ENCODE results near the gene AK8. TPM values are rescaled to one million over a fixed set of nuclear protein-coding genes. Genes with fewer than 3 reads are reported as not detected.

Gene AK8
- total RNA-seq, 2 experiments from 2014 or later: 0.21 TPM; not detected in 1

DNA sequence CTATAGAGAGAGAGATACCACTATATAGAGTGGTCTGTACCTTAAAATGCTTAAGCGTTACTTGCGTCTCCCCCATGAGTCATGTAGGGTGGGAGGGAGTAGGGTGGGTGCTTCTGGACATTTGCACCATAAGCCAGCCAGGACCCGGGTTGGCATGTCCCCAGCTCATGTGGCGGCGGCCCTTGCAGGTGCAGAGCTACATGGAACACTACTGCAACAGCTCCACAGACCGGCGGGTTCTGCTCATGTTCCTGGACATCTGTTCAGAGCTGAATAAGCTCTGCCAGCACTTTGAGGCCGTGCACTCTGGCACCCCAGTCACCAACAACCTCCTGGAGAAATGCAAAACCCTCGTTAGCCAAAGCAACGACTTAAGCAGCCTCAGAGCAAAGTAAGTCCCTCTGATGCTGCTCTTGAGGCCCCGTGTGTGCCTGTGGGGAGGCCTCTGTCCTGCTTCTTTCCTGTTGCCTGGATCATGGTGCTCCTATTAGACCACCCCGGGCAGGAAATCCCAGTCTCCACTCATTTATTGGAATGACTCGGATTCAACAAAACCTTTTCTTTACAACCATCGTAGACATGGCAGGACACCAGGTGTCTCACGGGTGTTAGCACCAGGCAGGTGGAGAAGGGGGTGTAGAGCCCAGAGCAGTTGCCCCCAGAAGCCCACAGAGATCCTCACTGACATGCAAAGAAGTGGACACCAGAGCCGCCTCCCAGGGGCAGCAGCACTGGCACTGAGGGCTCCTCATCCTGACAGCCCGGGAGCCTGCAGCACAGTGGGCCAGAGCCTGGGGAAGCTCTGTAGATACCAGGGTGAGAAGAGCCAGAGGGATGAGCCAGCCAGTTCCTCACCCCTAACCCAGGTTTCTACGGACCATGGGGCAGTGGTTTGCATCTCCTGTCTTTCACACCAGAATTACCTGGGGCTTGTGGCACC lies 9.4 kb upstream of the AK8 start:
- CTCF ChIA-PET: interaction anchor here (0.7 to 1.4 kb wide), 2 partner anchors 12 to 473 kb away, joined by 3 to 4 read pairs; no protein-coding TSS in a partner anchor

DNA sequence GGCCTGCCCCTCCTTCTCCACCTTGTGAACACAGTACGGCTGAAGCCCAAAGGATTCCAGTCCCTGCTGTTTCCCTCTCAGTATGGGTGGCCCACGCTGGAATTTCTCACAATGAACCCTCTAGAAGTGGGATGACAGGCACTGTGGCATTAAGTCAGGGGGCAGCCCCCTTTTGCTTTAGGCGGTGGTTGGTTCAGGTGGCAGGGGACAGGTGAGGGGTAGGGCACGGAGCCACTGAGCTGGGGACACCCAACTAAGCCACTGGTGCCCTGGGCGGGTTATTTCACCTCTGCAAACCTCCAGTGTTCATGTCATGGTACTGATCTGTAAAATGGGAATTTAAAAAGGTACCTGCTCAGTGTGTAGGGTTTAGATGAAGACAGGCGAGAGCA lies 8.2 kb upstream of the AK8 start:
- H3K4me3 Mint-ChIP-seq: no peak overlapping the region
- no peak overlapping the region for H3K27ac Mint-ChIP-seq
- no peaks in the 10 kb centered on the region for H3K27me3 Mint-ChIP-seq
- intact Hi-C loops (cut with DNase I, micrococcal nuclease): no loop called here
- DNase-seq: no peak
- peaks cover 9% of the 10 kb centered on the region for H3K4me1 Mint-ChIP-seq
- POLR2A ChIA-PET: no interaction called here
- CTCF ChIA-PET: interaction anchor here (0.6 to 1.4 kb wide), 2 partner anchors 13 to 15 kb away, joined by 3 to 4 read pairs; no protein-coding TSS in a partner anchor
- ATAC-seq: no peak
- no peaks in the 10 kb centered on the region for H3K36me3 Mint-ChIP-seq (ENCODE audit: low read depth)
- H3K9me3 Mint-ChIP-seq (ENCODE audit: low read depth): no peaks in the 10 kb centered on the region

More for the DNA sequence above, 9.4 kb upstream of the AK8 start:
- intact Hi-C loops (cut with DNase I, micrococcal nuclease): no loop called here
- DNase-seq (no peak), ATAC-seq (no peak)
- Mint-ChIP-seq H3K4me1 (peaks cover 9% of the 10 kb centered on the region), H3K36me3 (ENCODE audit: low read depth) (no peaks in the 10 kb centered on the region), H3K4me3 (no peak overlapping the region), H3K27me3 (no peaks in the 10 kb centered on the region), H3K27ac (no peak overlapping the region), H3K9me3 (ENCODE audit: low read depth) (no peaks in the 10 kb centered on the region)
- POLR2A ChIA-PET: interaction anchor here (0.6 kb wide), 1 partner anchor 526 kb away, joined by 3 read pairs; no protein-coding TSS in a partner anchor

GRCh38 chr9:132885720-132886333 lies 7.7 kb upstream of the AK8 start:
- Mint-ChIP-seq H3K27ac (no peak overlapping the region), H3K27me3 (no peaks in the 10 kb centered on the region), H3K9me3 (ENCODE audit: low read depth) (no peaks in the 10 kb centered on the region), H3K4me1 (peaks cover 9% of the 10 kb centered on the region), H3K4me3 (no peak overlapping the region), H3K36me3 (ENCODE audit: low read depth) (no peaks in the 10 kb centered on the region)
- ATAC-seq: no peak
- intact Hi-C loops (cut with DNase I, micrococcal nuclease): no loop called here
- no peak for DNase-seq
- POLR2A ChIA-PET: no interaction called here
- CTCF ChIA-PET: interaction anchor here (0.6 kb wide), 1 partner anchor 16 kb away, joined by 3 read pairs; no protein-coding TSS in a partner anchor

- no peak for DNase-seq
- Mint-ChIP-seq H3K27me3 (no peaks in the 10 kb centered on the region), H3K4me3 (no peak overlapping the region), H3K27ac (no peak overlapping the region), H3K9me3 (ENCODE audit: low read depth) (no peaks in the 10 kb centered on the region), H3K36me3 (ENCODE audit: low read depth) (no peaks in the 10 kb centered on the region), H3K4me1 (peaks cover 18% of the 10 kb centered on the region)
- POLR2A ChIA-PET: no interaction called here
- ATAC-seq: no peak
- intact Hi-C loops (cut with DNase I, micrococcal nuclease): no loop called here
- CTCF ChIA-PET: no interaction called here
Observed at GRCh38 chr9:132883349-132884294, 5.5 kb upstream of the AK8 start.

GRCh38 chr9:132882616-132883015 lies 4.5 kb upstream of the AK8 start:
- intact Hi-C loops (cut with DNase I, micrococcal nuclease): no loop called here
- DNase-seq (no peak), ATAC-seq (no peak)
- POLR2A ChIA-PET: no interaction called here
- Mint-ChIP-seq H3K36me3 (ENCODE audit: low read depth) (no peaks in the 10 kb centered on the region), H3K27me3 (no peaks in the 10 kb centered on the region), H3K4me1 (peaks cover 17% of the 10 kb centered on the region), H3K27ac (peak overlapping the region; percentile 26), H3K9me3 (ENCODE audit: low read depth) (no peaks in the 10 kb centered on the region), H3K4me3 (no peak overlapping the region)
- CTCF ChIA-PET: no interaction called here

DNA sequence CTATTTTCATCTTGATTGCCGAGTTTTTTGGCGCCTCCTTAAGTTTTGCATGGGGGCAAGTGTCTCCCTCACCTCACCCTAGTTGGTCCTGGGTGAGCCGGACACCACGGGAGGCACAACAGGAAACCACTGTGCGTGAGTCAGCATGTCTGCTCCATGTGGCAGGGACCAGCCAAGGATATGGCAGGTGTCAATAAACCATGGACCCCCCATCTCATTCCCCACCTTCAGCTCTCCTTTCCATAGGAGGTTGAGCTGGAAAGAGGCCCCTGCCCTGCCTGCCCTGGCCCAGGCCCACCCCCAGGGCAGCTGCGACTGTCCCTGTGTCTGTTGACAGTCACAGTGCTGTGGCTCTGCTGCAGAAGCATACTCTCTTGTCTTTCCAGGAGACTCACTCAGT lies 3.7 kb upstream of the AK8 start:
- DNase-seq (no peak), ATAC-seq (no peak)
- Mint-ChIP-seq H3K36me3 (ENCODE audit: low read depth) (no peaks in the 10 kb centered on the region), H3K4me3 (no peak overlapping the region), H3K4me1 (peaks cover 17% of the 10 kb centered on the region), H3K27ac (no peak overlapping the region), H3K9me3 (ENCODE audit: low read depth) (no peaks in the 10 kb centered on the region), H3K27me3 (no peaks in the 10 kb centered on the region)
- intact Hi-C loops (cut with DNase I, micrococcal nuclease): no loop called here
- ChIA-PET POLR2A (no interaction called here), CTCF (interaction anchor here (0.6 kb wide), 1 partner anchor 1260 kb away, joined by 3 read pairs; no protein-coding TSS in a partner anchor)

DNA sequence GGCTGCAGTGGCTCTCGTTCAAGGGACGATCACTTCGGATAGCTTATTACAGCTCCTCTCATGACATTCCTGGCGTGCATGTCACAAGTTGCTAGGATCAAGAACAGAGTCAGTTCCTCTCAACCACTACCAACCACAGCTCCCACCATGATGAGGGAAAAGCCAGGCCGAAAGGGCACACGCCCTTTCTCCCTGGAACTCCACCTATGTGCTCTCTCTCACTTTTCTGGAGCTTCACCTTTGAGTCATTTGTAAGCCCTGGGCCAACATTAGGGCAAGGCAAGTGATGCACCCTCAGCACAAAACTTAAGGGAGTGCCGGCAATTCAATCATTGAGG lies 2.2 kb upstream of the AK8 start:
- ATAC-seq (no peak), DNase-seq (no peak)
- no peak overlapping the region for H3K4me3 Mint-ChIP-seq
- no peaks in the 10 kb centered on the region for H3K36me3 Mint-ChIP-seq (ENCODE audit: low read depth)
- no peaks in the 10 kb centered on the region for H3K27me3 Mint-ChIP-seq
- H3K9me3 Mint-ChIP-seq (ENCODE audit: low read depth): no peaks in the 10 kb centered on the region
- H3K27ac Mint-ChIP-seq: no peak overlapping the region
- intact Hi-C loops (cut with DNase I, micrococcal nuclease): no loop called here
- ChIA-PET CTCF (interaction anchor here (0.6 to 1.6 kb wide), 5 partner anchors 10 to 111 kb away, joined by 3 to 6 read pairs (median 3); no protein-coding TSS in a partner anchor), POLR2A (interaction anchor here (0.6 kb wide), 1 partner anchor 874 kb away, joined by 3 read pairs; no protein-coding TSS in a partner anchor)
- H3K4me1 Mint-ChIP-seq: peaks cover 17% of the 10 kb centered on the region

DNA sequence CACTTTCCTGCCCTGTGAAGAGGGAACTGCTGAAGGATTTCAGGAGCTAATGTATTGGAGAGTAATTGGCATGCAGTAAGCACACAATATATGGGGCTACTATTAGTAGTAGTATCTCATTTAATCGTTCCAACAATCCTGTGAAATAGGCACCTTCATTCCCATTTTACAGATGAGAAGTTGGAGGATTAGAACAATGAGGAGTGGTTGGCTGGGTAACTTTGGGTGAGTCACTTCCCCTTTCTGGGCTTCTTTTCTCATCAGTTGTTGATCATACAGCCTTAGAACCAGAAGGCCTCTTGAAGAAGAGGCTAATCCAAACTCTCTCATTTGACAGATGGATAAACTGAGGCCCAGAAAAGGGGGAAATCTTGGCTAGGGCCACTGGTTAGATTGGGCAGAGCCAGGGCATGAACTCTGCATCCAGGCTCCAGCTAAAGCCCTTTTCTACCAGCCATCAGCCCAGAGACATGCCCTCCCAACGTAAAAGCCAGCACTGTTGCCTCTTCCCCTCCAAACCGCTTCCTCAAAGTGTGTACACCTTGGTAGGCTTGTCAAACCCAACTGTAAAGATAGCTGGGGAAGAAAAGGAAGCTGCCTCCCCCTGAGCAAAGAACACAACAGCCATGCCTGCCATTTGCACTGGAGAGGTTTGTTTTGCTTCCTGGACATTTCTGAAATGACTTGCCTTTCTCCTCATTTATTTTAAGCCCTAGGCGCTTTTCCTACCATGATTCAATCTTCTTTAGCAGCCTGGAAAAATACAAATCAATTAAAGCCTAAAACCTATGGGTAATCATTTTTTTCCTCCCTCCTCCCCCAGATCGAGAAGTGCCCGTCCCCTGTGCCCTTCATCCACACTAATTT lies 1.6 kb upstream of the AK8 start:
- ATAC-seq (no peak), DNase-seq (no peak)
- peak overlapping the region; percentile 13 for H3K27ac Mint-ChIP-seq
- no peaks in the 10 kb centered on the region for H3K36me3 Mint-ChIP-seq (ENCODE audit: low read depth)
- ChIA-PET CTCF (interaction anchor here (0.7 to 1.6 kb wide), 5 partner anchors 22 to 110 kb away, joined by 3 to 9 read pairs (median 4); no protein-coding TSS in a partner anchor), POLR2A (interaction anchor here (0.6 kb wide), 1 partner anchor 873 kb away, joined by 3 read pairs; no protein-coding TSS in a partner anchor)
- peaks cover 17% of the 10 kb centered on the region for H3K4me1 Mint-ChIP-seq
- intact Hi-C loops (cut with DNase I, micrococcal nuclease): loop anchor here in 1 of 2 experiments (2.0 to 10.0 kb wide), 3 partner anchors 458 to 495 kb away; partner anchors contain the start of genes STKLD1, SURF4, SURF6 and TTF1
- H3K27me3 Mint-ChIP-seq: no peaks in the 10 kb centered on the region
- H3K9me3 Mint-ChIP-seq (ENCODE audit: low read depth): no peaks in the 10 kb centered on the region
- H3K4me3 Mint-ChIP-seq: peak overlapping the region; percentile 73

- POLR2A ChIA-PET: no interaction called here
- H3K27ac Mint-ChIP-seq: peak within 1 kb of the TSS; percentile 13
- peak within 1 kb of the TSS; percentile 73 for H3K4me3 Mint-ChIP-seq
- DNase-seq (peak; percentile 61), ATAC-seq (peak; percentile 45)
- CTCF ChIA-PET: interaction anchor here (1.3 kb wide), 1 partner anchor 23 kb away, joined by 9 read pairs; no protein-coding TSS in a partner anchor
- peaks cover 17% of the 10 kb centered on the region for H3K4me1 Mint-ChIP-seq
- H3K36me3 Mint-ChIP-seq (ENCODE audit: low read depth): no peaks in the 10 kb centered on the region
- intact Hi-C loops (cut with DNase I, micrococcal nuclease): loop anchor here in 1 of 2 experiments (1.0 to 10.0 kb wide), 8 partner anchors 23 to 800 kb away; partner anchors contain the start of genes GTF3C4, MED27, STKLD1 and SURF4
- no peaks in the 10 kb centered on the region for H3K9me3 Mint-ChIP-seq (ENCODE audit: low read depth)
- no peaks in the 10 kb centered on the region for H3K27me3 Mint-ChIP-seq
Observed at GRCh38 chr9:132878695-132879456, 792 bp upstream of the AK8 start, which contains the start of gene SPACA9. TSS of gene SPACA9 (plus strand) at chr9:132878898. CDS start at chr9:132883948, 5,050 bp downstream.
